Ishikawa (cell line): ENCODE results near the gene COG2.

Experiments
- CEBPB ChIP-seq: IDR thresholded peaks from 2 replicates; pipeline ENCODE4 v1.6.1; 2012
- EP300 ChIP-seq: IDR thresholded peaks from 2 replicates; pipeline ENCODE4 v1.6.1; 2012; ENCODE audit warnings: borderline replicate concordance
- NFIC ChIP-seq: IDR thresholded peaks from 2 replicates; pipeline ENCODE4 v1.6.1; 2012
- RAD21 ChIP-seq: IDR thresholded peaks from 2 replicates; pipeline ENCODE4 v1.6.1; 2012; ENCODE audit warnings: low read depth
- TAF1 ChIP-seq: IDR thresholded peaks from 2 replicates; pipeline ENCODE4 v1.6.1; 2012; ENCODE audit warnings: low read depth, mild to moderate bottlenecking
- TCF12 ChIP-seq: IDR thresholded peaks from 2 replicates; pipeline ENCODE4 v1.6.1; 2012; ENCODE audit warnings: low read depth
- YY1 ChIP-seq: IDR thresholded peaks from 2 replicates; pipeline ENCODE4 v1.6.1; 2012; ENCODE audit warnings: low read depth
- TF ChIP-seq, protein P1 (sequence below): IDR thresholded peaks from 2 replicates; pipeline ENCODE4 v1.6.1; 2012; ENCODE audit warnings: low read depth, mild to moderate bottlenecking

GRCh38 chr1:230596306-230596705 lies 46.0 kb upstream of the COG2 start:
- no peak for TF ChIP-seq EP300
- TF ChIP-seq, protein P1, sequence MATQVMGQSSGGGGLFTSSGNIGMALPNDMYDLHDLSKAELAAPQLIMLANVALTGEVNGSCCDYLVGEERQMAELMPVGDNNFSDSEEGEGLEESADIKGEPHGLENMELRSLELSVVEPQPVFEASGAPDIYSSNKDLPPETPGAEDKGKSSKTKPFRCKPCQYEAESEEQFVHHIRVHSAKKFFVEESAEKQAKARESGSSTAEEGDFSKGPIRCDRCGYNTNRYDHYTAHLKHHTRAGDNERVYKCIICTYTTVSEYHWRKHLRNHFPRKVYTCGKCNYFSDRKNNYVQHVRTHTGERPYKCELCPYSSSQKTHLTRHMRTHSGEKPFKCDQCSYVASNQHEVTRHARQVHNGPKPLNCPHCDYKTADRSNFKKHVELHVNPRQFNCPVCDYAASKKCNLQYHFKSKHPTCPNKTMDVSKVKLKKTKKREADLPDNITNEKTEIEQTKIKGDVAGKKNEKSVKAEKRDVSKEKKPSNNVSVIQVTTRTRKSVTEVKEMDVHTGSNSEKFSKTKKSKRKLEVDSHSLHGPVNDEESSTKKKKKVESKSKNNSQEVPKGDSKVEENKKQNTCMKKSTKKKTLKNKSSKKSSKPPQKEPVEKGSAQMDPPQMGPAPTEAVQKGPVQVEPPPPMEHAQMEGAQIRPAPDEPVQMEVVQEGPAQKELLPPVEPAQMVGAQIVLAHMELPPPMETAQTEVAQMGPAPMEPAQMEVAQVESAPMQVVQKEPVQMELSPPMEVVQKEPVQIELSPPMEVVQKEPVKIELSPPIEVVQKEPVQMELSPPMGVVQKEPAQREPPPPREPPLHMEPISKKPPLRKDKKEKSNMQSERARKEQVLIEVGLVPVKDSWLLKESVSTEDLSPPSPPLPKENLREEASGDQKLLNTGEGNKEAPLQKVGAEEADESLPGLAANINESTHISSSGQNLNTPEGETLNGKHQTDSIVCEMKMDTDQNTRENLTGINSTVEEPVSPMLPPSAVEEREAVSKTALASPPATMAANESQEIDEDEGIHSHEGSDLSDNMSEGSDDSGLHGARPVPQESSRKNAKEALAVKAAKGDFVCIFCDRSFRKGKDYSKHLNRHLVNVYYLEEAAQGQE = no peak
- no peak for TF ChIP-seq CEBPB
- no peak for TF ChIP-seq TCF12
- TF ChIP-seq RAD21 = no peak
- no peak for TF ChIP-seq NFIC
- no peak for TF ChIP-seq YY1
- no peak for TF ChIP-seq TAF1
